HG02885 (cell line): ENCODE measurements around the gene UBTD1.

Experiments used
- ATAC-seq: cut with Tn5 transposase; IDR thresholded peaks from one replicate; pipeline ENCODE4 v1.9.1; 2021; ENCODE audit warnings: mild to moderate bottlenecking; ENCODE audit not compliant: unreplicated experiment, poor library complexity

The UBTD1 gene

GRCh38 chr10:97481071-97481470 is 17.7 kb upstream of the UBTD1 start:
- ATAC-seq: no peak

- no peak for ATAC-seq
Measured at GRCh38 chr10:97482381-97482780, 16.3 kb upstream of the UBTD1 start.

- no peak for ATAC-seq
Measured at GRCh38 chr10:97483506-97483905, 15.2 kb upstream of the UBTD1 start.

GRCh38 chr10:97483921-97484320 is 14.8 kb upstream of the UBTD1 start:
- ATAC-seq: no peak

GRCh38 chr10:97485647-97486281 is 13.0 kb upstream of the UBTD1 start:
- no peak for ATAC-seq

GRCh38 chr10:97490592-97490991 is 8.1 kb upstream of the UBTD1 start:
- no peak for ATAC-seq

- ATAC-seq: no peak
Measured at GRCh38 chr10:97494151-97494550, 4.6 kb upstream of the UBTD1 start.

- ATAC-seq: no peak
Measured at GRCh38 chr10:97494863-97495506, 3.7 kb upstream of the UBTD1 start.

GRCh38 chr10:97497572-97498075 is 1.1 kb upstream of the UBTD1 start:
- ATAC-seq: peak; percentile 34

- peak; percentile 91 for ATAC-seq
Measured at GRCh38 chr10:97498076-97498840, 466 bp upstream of the UBTD1 start, which contains the start of gene MMS19. MMS19 (minus strand) TSS chr10:97498422; CDS start chr10:97498384, 38 bp downstream.

GRCh38 chr10:97499561-97500296 is 1.0 kb downstream of the UBTD1 start:
- ATAC-seq: no peak

GRCh38 chr10:97500297-97500575 is 1.5 kb downstream of the UBTD1 start:
- no peak for ATAC-seq

- ATAC-seq: no peak
Measured at GRCh38 chr10:97502916-97503315, 4.2 kb downstream of the UBTD1 start.

GRCh38 chr10:97503406-97503805 is 4.7 kb downstream of the UBTD1 start:
- ATAC-seq: no peak

GRCh38 chr10:97505152-97505551 is 6.4 kb downstream of the UBTD1 start:
- ATAC-seq: no peak

- no peak for ATAC-seq
Measured at GRCh38 chr10:97506199-97506991, 7.7 kb downstream of the UBTD1 start.

- ATAC-seq: no peak
Measured at GRCh38 chr10:97508342-97508741, 9.6 kb downstream of the UBTD1 start.

- no peak for ATAC-seq
Measured at GRCh38 chr10:97509120-97509680, 10.5 kb downstream of the UBTD1 start.

GRCh38 chr10:97510686-97511085 is 12.0 kb downstream of the UBTD1 start:
- no peak for ATAC-seq
